ENCODE data around the gene DLG1.

DNA sequence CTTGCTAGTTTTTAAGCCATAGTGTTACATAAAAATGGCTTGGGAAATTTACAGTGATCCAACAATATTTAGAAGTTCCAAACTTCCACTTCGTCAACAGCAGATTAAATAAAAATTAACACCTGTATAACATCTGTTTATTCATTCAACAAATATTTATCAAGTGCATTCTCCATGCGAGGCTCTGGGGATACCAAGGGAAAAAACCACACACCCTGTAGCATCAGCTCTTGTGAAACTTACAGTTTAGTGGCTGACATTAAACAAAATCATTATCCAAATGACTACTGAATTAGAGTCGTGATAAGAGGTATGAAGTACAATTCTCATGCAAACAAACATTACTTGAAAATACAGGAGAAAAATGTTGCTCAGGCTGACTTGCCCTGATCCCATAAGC, 122.9 kb downstream of the DLG1 start:
- TF ChIP-seq POLR2A (IDR thresholded peaks at IDR 0.05; ENCODE audit: low read length) (no peak), GATA1 (IDR thresholded peaks at IDR 0.05; ENCODE audit: low read depth, low read length) (no peak)
